HG03432 (cell line): ENCODE results near the gene RSPH9.

Experiments used
- ATAC-seq: cut with Tn5 transposase; IDR thresholded peaks from one replicate; pipeline ENCODE4 v1.9.1; 2021; ENCODE audit warnings: mild to moderate bottlenecking, moderate library complexity; ENCODE audit not compliant: unreplicated experiment

RSPH9 gene

GRCh38 chr6:43644940-43645612 lies at the start of gene RSPH9:
RSPH9 (plus strand) TSS chr6:43645036; CDS start chr6:43645099, 63 bp downstream.
- ATAC-seq = peak; percentile 67

GRCh38 chr6:43600595-43600994 lies 44.2 kb upstream of the RSPH9 start:
- no peak for ATAC-seq

GRCh38 chr6:43604174-43604573 lies 40.7 kb upstream of the RSPH9 start:
- ATAC-seq = no peak

- no peak for ATAC-seq
Measured at GRCh38 chr6:43606019-43606418, 38.8 kb upstream of the RSPH9 start.

- no peak for ATAC-seq
Measured at GRCh38 chr6:43608310-43608763, 36.5 kb upstream of the RSPH9 start.

GRCh38 chr6:43608807-43609206 lies 36.0 kb upstream of the RSPH9 start:
- ATAC-seq = no peak

GRCh38 chr6:43609402-43609801 lies 35.4 kb upstream of the RSPH9 start:
- ATAC-seq = no peak

- no peak for ATAC-seq
Measured at GRCh38 chr6:43610431-43610830, 34.4 kb upstream of the RSPH9 start.

GRCh38 chr6:43613721-43614395 lies 31.0 kb upstream of the RSPH9 start:
- ATAC-seq = no peak

- ATAC-seq = no peak
Measured at GRCh38 chr6:43614396-43614730, 30.5 kb upstream of the RSPH9 start.

- ATAC-seq = no peak
Measured at GRCh38 chr6:43616725-43617472, 27.9 kb upstream of the RSPH9 start.

GRCh38 chr6:43621078-43621835 lies 23.6 kb upstream of the RSPH9 start:
- ATAC-seq = no peak

GRCh38 chr6:43621836-43622180 lies 23.0 kb upstream of the RSPH9 start:
- ATAC-seq = no peak

GRCh38 chr6:43622541-43622940 lies 22.3 kb upstream of the RSPH9 start:
- ATAC-seq = no peak

GRCh38 chr6:43623880-43624785 lies 20.7 kb upstream of the RSPH9 start:
- no peak for ATAC-seq

- no peak for ATAC-seq
Measured at GRCh38 chr6:43624786-43625288, 20.0 kb upstream of the RSPH9 start.

- ATAC-seq = no peak
Measured at GRCh38 chr6:43625393-43625992, 19.3 kb upstream of the RSPH9 start.

- no peak for ATAC-seq
Measured at GRCh38 chr6:43627008-43627825, 17.6 kb upstream of the RSPH9 start.
